Adipocyte (in vitro differentiated cells): ENCODE results near the gene LAMB1.

Experiments
- DNase-seq: peaks from one replicate; pipeline ENCODE4 v3.0.0-alpha.2; 2015; ENCODE audit warnings: low read depth
- H3K27me3 ChIP-seq: replicated peaks from 2 replicates; pipeline ENCODE4 v1.7.0; 2013; ENCODE audit warnings: mild to moderate bottlenecking, low read length, moderate library complexity; ENCODE audit not compliant: control insufficient read depth, insufficient read depth
- H3K36me3 ChIP-seq: 2 replicates; pipeline ENCODE4 v1.7.0; 2013; ENCODE audit warnings: low read length, mild to moderate bottlenecking, moderate library complexity; ENCODE audit not compliant: control insufficient read depth, insufficient read depth, severe bottlenecking
- H3K4me1 ChIP-seq: 2 replicates; pipeline ENCODE4 v1.7.0; 2013; ENCODE audit warnings: mild to moderate bottlenecking, low read length, moderate library complexity; ENCODE audit not compliant: control insufficient read depth, insufficient read depth
- H3K4me3 ChIP-seq: 2 replicates; pipeline ENCODE4 v1.7.0; 2013; ENCODE audit warnings: mild to moderate bottlenecking, low read length, moderate library complexity
- H3K9ac ChIP-seq: 2 replicates; pipeline ENCODE4 v1.7.0; 2013; ENCODE audit warnings: mild to moderate bottlenecking, low read length, moderate library complexity
- H3K9me3 ChIP-seq: 2 replicates; pipeline ENCODE4 v1.7.0; 2013; ENCODE audit warnings: mild to moderate bottlenecking, low read length, moderate library complexity; ENCODE audit not compliant: control insufficient read depth

The LAMB1 gene

DNA sequence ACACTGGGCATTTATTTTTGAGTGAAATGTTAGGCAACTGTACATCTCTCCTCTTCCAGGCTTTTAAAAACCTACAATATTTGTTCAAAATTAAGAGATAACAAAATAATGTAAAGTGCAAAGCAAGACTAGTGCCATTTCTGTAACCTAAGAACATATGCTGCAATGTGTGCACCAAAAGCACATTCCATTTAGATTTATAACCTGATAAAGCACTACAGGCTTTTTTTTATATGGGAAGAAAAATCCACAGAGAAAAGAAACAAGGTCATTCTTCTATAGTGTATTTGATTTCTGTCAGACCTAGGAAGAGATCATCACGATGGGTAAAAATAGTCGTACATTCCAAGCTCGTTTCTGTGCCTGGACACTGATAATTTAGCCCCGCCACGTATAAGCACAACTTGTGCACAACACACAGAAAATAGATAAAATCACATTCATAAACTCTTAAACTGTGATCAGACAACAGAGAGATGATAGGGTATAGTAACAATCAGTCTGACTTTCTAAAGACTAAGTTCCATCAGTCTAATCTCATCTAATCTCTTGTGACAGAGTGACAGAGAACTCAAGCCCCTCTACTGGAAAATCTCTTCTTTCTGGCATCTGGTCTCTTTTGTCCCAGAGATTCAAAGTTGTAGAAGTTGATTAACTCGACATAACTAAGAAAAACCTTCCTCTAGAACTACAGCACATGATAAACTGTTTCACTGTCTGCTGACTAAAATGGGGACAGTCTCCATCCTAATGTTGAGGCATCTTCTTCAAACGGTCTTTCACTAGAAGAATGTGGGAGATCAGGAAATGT lies 6.7 kb downstream of the LAMB1 start:
- Histone ChIP-seq H3K36me3 (peaks cover 63% of the 10 kb centered on the region), H3K27me3 (no peaks in the 10 kb centered on the region), H3K4me3 (peak overlapping the region; percentile 35), H3K9me3 (no peaks in the 10 kb centered on the region), H3K4me1 (peaks cover 60% of the 10 kb centered on the region), H3K9ac (peak overlapping the region; percentile 63)
- peak; percentile 74 for DNase-seq

DNA sequence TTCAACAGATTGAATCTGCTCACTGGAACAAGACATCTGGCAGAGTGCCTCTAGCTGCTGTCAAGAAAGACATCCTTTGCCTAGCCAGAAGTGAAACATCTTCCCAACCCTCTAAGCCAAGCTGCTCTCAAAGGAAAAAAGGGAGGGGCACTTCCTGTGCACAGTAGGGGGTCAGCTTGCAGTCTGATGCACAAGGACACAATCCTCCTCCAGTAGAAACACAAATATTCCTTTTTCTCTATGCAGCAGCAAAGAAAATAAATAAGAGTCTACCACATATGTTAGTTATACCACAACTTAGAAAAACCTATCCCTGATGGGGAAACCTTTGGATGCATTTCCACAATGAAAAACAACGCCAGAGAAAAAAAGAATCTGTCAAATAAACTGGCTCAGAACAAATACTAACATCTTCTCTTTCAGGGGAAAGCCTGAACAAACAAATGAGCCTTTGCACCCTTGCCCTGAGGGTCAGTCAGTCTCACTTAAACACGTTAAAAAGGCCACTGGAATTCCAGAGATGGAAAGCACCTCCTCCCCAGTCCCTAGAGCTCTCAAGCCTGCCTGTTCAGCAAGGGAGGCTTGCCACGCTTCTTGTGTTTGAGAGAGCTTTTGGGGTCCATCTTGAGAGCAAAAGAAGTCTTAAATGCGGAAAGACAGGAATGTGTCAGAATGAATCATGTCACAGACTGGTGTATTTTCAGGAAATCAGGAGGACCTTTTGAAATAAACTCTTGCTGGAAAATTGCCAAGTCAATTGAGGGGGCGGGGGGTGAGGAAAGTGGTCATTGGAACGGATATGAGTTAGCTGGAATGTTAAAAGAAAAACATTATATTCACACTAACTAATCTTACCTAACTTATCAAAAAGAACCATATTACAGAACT lies 7.5 kb downstream of the LAMB1 start:
- H3K9me3 ChIP-seq: no peaks in the 10 kb centered on the region
- H3K9ac ChIP-seq: peak overlapping the region; percentile 63
- peaks cover 58% of the 10 kb centered on the region for H3K4me1 ChIP-seq
- no peaks in the 10 kb centered on the region for H3K27me3 ChIP-seq
- peaks cover 62% of the 10 kb centered on the region for H3K36me3 ChIP-seq
- DNase-seq: peak; percentile 78
- H3K4me3 ChIP-seq: peak overlapping the region; percentile 35

DNA sequence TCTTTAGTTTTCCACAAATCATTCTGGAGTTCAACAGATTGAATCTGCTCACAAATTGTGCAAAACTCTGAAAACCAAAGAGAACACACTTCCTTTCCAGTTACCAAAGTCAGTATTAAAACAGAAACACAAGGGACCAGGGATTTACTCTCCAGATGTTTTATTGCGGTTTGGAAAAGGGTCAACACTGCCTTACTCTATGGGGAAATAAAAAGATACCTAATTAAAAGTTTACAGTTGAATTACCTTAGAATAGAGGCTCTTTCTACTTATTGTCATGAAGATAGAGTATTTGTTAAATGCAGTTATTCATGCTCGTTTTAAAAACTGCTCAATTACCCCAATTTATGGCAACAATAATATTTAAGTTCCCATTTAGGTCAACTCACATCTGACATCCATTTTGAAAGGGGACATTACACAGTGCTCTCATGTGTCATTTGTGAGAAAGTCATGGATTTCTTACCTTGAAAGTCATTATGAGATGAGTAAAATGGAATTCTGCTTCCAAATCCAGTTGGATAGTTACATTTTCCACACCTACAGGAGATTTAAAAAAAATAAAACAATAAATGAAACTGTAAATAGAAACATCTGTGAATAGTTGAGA lies 8.4 kb downstream of the LAMB1 start:
- peak; percentile 49 for DNase-seq
- Histone ChIP-seq H3K27me3 (no peaks in the 10 kb centered on the region), H3K9ac (peak overlapping the region; percentile 63), H3K4me1 (peaks cover 56% of the 10 kb centered on the region), H3K36me3 (peaks cover 61% of the 10 kb centered on the region), H3K9me3 (no peaks in the 10 kb centered on the region), H3K4me3 (peak overlapping the region; percentile 35)

DNA sequence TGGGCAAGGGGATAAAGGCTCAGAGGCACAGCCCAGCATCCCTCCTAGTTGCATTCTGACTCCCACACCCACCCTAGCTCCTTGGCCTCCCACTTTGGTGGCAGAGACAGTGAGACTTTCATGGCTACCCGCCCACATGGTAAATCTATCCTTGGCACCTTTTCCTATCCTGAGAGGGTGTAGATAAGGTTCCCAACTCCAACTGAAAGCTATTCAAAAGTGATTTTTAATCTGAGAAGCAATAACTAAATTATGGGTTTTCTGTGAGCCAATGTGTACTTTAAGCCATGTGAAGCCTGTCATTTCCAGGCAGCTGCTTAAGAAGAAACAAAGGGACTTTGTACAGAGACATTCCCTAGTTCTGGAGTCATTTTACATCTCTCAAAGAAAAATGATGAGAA lies 9.1 kb downstream of the LAMB1 start:
- no peak for DNase-seq
- Histone ChIP-seq H3K9me3 (no peaks in the 10 kb centered on the region), H3K4me3 (no peak overlapping the region), H3K27me3 (no peaks in the 10 kb centered on the region), H3K4me1 (peaks cover 56% of the 10 kb centered on the region), H3K36me3 (peaks cover 57% of the 10 kb centered on the region), H3K9ac (peak overlapping the region; percentile 63)

DNA sequence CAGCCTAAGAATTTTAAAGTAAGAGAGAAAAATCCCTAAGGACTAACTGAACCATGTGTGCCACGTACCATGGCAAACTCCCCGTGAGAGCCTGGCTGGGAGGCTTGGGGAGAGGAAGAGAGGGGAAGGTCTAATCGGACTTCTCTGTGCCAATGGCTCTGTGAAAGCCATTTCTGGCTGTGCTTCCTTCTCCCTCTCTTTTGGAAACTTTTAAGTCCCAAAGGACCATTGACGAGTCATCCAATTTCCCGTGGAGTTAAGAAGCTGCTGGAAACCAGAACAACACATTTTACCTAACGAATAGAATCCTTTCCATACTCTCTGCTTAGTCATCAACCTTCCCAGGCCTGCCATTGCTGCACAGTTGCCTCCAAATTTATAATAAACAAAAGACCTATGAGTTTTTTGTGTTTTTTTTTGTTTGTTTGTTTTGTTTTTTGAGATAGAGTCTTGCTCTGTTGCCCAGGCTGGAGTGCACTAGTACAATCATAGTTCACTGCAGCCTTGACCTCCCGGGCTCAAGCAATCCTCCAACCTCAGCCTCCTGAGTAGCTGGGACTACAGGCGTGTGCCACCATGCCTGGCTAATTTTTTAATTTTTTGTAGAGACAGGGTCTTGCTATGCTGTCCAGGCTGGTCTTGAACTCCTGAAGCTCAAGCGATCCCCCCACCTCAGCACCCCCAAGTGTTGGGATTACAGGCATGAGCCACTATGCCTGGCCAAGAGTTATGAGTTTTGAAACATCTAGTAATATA lies 13.2 kb downstream of the LAMB1 start:
- Histone ChIP-seq H3K4me3 (no peak overlapping the region), H3K36me3 (peaks cover 70% of the 10 kb centered on the region), H3K9me3 (no peaks in the 10 kb centered on the region), H3K9ac (no peak overlapping the region), H3K4me1 (peaks cover 32% of the 10 kb centered on the region), H3K27me3 (no peaks in the 10 kb centered on the region)
- DNase-seq: no peak

DNA sequence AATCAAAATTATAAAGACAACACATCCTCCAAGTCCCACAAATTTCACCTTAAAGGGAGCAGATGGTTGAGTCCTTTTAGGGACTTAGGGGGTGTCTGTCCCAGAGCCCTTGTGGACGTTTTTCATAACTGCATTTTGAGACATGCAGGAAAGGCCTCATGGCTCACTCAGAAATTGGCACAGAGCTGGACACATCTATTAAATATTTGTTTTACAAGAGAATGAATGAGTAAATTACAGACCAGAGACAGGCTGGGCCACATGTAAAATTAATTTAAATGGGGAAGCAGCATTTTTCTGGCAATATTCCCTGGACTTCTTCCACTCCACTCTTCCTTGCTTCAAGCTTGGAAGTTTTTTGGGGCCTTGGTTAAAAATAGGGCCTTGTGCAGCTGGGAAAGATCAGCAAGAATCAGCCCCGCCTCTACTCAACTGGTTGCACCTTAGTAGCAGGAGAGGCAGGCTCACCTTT lies 20.0 kb downstream of the LAMB1 start:
- Histone ChIP-seq H3K9me3 (no peaks in the 10 kb centered on the region), H3K27me3 (no peaks in the 10 kb centered on the region), H3K36me3 (peaks cover 95% of the 10 kb centered on the region), H3K4me3 (no peak overlapping the region), H3K4me1 (peaks cover 24% of the 10 kb centered on the region), H3K9ac (no peak overlapping the region)
- no peak for DNase-seq

DNA sequence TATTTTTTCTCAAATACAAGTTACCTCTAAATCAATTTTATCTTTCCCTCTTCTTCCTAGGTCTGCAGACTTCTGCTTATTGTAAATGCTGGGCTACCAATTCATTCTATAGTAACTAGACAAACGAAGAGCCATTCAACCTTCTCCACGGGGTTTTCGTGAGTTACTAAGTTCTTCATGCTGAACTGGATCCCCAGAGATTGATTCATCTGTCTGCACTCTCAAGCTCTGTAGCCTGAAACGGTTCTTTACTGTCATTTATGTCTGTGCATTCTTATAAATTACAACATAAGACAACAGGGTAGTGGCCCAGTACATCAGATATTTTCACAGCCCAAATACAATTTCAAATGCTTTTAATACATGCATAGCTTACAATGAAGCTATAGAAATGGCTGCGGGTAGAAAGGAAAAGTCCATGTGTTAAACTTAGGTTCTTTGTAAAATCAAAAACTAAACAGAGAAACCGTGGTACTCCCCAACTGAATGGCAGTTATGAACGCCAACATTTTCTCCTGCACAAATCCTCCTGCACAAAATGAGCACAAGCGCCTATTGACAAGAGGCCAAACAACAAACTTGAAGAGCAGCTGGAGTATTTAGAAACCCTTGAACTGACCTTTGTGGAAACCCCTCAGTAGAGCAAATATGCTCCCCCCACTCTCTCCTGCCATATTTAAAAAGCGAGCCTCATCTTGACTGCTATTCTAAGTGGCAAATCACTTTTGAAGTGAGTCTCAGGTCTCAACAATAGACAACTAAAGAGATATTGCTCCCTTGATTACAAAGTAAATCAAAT lies 20.7 kb downstream of the LAMB1 start:
- no peaks in the 10 kb centered on the region for H3K9me3 ChIP-seq
- peaks cover 28% of the 10 kb centered on the region for H3K4me1 ChIP-seq
- no peak overlapping the region for H3K4me3 ChIP-seq
- no peak overlapping the region for H3K9ac ChIP-seq
- no peak for DNase-seq
- no peaks in the 10 kb centered on the region for H3K27me3 ChIP-seq
- peaks cover 95% of the 10 kb centered on the region for H3K36me3 ChIP-seq

DNA sequence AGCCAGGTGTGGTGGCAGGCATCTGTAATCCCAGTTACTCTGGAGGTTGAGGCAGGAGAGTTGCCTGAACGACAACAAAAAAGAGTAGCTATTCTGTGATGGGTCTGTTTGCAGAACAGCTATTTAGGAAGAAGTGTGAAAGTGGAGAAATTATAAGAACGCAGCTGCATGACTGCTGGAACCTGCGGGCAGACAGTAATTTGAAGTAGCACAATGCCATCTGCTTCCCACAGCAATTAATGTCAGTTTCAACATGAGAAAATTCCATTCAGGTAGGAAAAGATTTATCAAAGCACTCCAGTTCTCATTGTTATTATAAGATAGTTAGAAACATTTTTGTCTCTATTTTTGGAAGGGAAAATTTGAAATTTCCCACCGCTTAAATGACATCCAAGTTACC lies 21.5 kb downstream of the LAMB1 start:
- no peaks in the 10 kb centered on the region for H3K9me3 ChIP-seq
- no peak overlapping the region for H3K9ac ChIP-seq
- no peaks in the 10 kb centered on the region for H3K27me3 ChIP-seq
- H3K4me1 ChIP-seq: peaks cover 28% of the 10 kb centered on the region
- DNase-seq: no peak
- no peak overlapping the region for H3K4me3 ChIP-seq
- H3K36me3 ChIP-seq: peaks cover 95% of the 10 kb centered on the region

DNA sequence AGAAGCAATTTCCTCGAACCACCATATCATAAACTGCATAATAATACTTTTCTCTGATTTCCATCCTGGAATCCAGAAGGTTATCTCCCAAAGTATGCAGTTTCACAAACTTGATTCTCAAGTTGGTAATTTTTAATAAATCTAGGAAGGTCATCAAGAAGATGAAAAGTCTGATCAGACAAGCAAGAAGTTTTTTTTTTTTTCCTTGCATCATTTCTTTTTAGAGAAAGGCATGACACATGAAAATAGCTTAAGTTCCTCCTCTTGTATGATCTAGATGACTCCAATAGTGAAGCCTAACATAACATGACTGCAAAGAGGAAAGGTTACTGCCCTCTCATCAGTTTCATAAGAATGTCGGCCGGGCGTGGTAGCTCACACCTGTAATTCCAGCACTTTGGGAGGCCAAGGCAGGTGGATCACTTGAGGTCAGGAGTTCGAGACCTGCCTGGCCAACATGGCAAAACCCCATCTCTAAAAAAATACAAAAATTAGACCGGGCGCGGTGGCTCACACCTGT lies 22.2 kb downstream of the LAMB1 start:
- peaks cover 95% of the 10 kb centered on the region for H3K36me3 ChIP-seq
- H3K27me3 ChIP-seq: no peaks in the 10 kb centered on the region
- no peak overlapping the region for H3K9ac ChIP-seq
- H3K9me3 ChIP-seq: no peaks in the 10 kb centered on the region
- DNase-seq: no peak
- no peak overlapping the region for H3K4me3 ChIP-seq
- peaks cover 28% of the 10 kb centered on the region for H3K4me1 ChIP-seq

DNA sequence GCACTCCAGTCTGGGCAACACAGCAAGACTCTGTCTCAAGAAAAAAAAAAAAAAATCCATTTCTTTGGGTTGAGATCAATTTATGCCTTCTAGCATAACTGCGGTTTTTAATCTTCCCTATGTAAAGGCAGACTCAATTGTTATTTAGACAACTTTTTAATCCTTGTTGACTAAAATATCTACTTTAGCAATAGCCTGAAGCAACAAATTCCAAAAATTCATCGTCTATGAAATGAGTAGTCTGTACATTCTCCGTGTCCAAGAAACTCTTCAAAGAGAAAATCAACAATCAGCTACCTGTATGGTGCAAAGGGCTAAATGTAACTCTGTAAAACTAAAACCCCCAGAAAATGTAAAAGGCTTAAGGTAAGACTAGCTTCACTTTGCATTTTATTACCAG lies 22.8 kb downstream of the LAMB1 start:
- H3K27me3 ChIP-seq: no peaks in the 10 kb centered on the region
- no peak for DNase-seq
- peaks cover 28% of the 10 kb centered on the region for H3K4me1 ChIP-seq
- H3K36me3 ChIP-seq: peaks cover 97% of the 10 kb centered on the region
- no peaks in the 10 kb centered on the region for H3K9me3 ChIP-seq
- no peak overlapping the region for H3K4me3 ChIP-seq
- H3K9ac ChIP-seq: no peak overlapping the region
